ENCODE data around the gene FCHSD2.

GRCh38 chr11:73055655-73056354 is 86.3 kb downstream of the FCHSD2 start:
- TF ChIP-seq, protein P1, sequence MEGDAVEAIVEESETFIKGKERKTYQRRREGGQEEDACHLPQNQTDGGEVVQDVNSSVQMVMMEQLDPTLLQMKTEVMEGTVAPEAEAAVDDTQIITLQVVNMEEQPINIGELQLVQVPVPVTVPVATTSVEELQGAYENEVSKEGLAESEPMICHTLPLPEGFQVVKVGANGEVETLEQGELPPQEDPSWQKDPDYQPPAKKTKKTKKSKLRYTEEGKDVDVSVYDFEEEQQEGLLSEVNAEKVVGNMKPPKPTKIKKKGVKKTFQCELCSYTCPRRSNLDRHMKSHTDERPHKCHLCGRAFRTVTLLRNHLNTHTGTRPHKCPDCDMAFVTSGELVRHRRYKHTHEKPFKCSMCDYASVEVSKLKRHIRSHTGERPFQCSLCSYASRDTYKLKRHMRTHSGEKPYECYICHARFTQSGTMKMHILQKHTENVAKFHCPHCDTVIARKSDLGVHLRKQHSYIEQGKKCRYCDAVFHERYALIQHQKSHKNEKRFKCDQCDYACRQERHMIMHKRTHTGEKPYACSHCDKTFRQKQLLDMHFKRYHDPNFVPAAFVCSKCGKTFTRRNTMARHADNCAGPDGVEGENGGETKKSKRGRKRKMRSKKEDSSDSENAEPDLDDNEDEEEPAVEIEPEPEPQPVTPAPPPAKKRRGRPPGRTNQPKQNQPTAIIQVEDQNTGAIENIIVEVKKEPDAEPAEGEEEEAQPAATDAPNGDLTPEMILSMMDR (IDR thresholded peaks at IDR 0.05 in 8 of 11, conservative IDR thresholded peaks at IDR 0.05 in 3 of 11) = no peak
- no peak for TF ChIP-seq POLR2AphosphoS5 (IDR thresholded peaks at IDR 0.05)
